Lower leg skin (tissue), 4 donors: ENCODE results near the gene GPR50. TPM values are rescaled to one million over a fixed set of nuclear protein-coding genes. Genes with fewer than 3 reads are reported as not detected.

Experiments used
- DNase-seq, 2 donors: peaks; one replicate each; pipeline ENCODE4 v3.0.0-alpha.2; 2019; ENCODE audit warnings: low spot score in 2 of 2
- H3K4me3 ChIP-seq: fragments of 200-600 bp; sonication (generic); 2 replicates; pipeline ENCODE4 v1.5.1; 2017; ENCODE audit warnings: mild to moderate bottlenecking, low read depth; ENCODE audit not compliant: poor library complexity, severe bottlenecking
- CTCF ChIP-seq, 3 donors: fragments of 450-650 bp; IDR thresholded peaks; one replicate each; pipeline ENCODE4 v1.5.1; 2016; ENCODE audit warnings: antibody characterized with exemption in 3 of 3, mild to moderate bottlenecking in 3 of 3, moderate library complexity in 2 of 3
- POLR2A ChIP-seq, 2 donors: fragments of 450-650 bp; IDR thresholded peaks; one replicate each; pipeline ENCODE4 v1.6.1; 2016 to 2017; ENCODE audit warnings: antibody characterized with exemption in 2 of 2, mild to moderate bottlenecking in 1 of 2, moderate library complexity in 1 of 2
- WGBS, 2 donors: methylation state at CpG; one replicate each; pipeline ENCODE4 v1.1.5; 2018; 5-methylcytosine and 5-hydroxymethylcytosine counted together
- intact Hi-C: fragments of 100-400 bp; cut with DNase I; formaldehyde crosslinking; loops from one replicate; pipeline ENCODE4 v1.15.0; 2023; ENCODE audit warnings: low total_unique reads
- total RNA-seq, 4 donors: library from RNA; depleted of rRNA; stranded (reverse); fragments of >200 nt; gene quantifications; one replicate each; pipeline ENCODE4 v1.1.0, GENCODE V29; 2016

The GPR50 gene
- total RNA-seq = under 1 TPM in 2 of 4 donors, not detected in 2; 0.23 to 0.25 TPM

DNA sequence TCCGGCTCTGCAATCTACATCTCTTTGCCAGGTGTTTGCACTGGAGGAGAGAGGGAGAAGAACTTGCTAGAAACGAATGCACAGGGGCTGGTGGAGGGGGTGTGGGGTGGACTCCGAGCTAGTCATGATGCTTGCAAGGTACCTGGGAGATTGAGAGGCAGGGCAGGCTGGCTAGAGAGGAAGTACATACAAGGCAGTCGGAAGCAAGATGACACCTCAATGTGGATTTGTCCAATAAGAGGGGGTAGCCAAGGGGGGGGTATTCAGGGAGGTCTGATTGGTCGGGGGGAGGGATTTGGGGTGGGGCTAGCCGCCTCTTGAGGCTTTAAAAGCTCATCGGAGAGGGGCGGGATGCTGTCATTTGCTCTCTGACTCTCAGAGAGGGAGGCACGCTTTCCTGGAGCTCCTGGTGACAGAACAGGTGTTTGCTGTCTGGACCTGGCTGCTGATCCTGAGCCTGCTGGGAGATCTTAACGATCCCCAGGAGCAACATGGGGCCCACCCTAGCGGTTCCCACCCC lies at the start of gene GPR50:
Gene GPR50 (plus strand): TSS at position 354 of the 520 bp plus-strand sequence. CDS start 138 bp downstream, at position 492.
- TF ChIP-seq POLR2A (IDR thresholded peaks at IDR 0.05) (no peak), CTCF (IDR thresholded peaks at IDR 0.05) (no peak)
- intact Hi-C loops = no loop called here
- no peak within 1 kb of the TSS for H3K4me3 ChIP-seq
- WGBS, 2 donors = 65 to 73% methylated on average over 5 to 11 of the region's 11 CpGs
- DNase-seq = no peak

DNA sequence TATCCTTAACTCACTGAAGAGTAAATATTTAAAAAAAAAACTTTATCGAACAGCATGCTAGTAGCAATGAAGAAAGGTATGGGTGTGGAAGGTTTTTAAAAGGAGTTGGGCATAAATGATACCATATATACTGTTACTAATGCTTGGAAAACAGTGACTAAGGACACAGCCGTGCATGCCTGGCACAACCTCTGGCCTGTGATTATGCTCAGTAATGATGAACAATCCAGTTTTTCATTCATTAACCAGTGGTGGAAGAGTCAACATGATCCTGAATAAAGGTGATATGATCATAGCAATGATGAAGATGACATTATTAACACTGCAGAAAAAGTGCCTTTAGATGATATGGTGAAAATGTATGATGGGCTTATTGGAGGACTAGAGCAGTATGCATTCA lies 43.9 kb upstream of the GPR50 start:
- no peak overlapping the region for H3K4me3 ChIP-seq
- TF ChIP-seq POLR2A (IDR thresholded peaks at IDR 0.05) (no peak), CTCF (IDR thresholded peaks at IDR 0.05) (no peak)
- intact Hi-C loops = no loop called here
- DNase-seq = no peak
- WGBS, 2 donors = 74 to 80% methylated on average over 2 of the region's 2 CpGs

GRCh38 chrX:151151665-151152267 lies 24.6 kb upstream of the GPR50 start:
- WGBS, 2 donors = 33 to 34% methylated on average over 8 of the region's 8 CpGs
- peak in 1 of 2 donors; percentile 16 for DNase-seq
- H3K4me3 ChIP-seq = no peak overlapping the region
- TF ChIP-seq CTCF (IDR thresholded peaks at IDR 0.05) (no peak), POLR2A (IDR thresholded peaks at IDR 0.05) (no peak)
- intact Hi-C loops = no loop called here

GRCh38 chrX:151153086-151153485 lies 23.3 kb upstream of the GPR50 start:
- TF ChIP-seq CTCF (IDR thresholded peaks at IDR 0.05) (no peak), POLR2A (IDR thresholded peaks at IDR 0.05) (no peak)
- WGBS, 2 donors = 3 to 23% methylated on average over 8 to 9 of the region's 9 CpGs
- no peak for DNase-seq
- no peak overlapping the region for H3K4me3 ChIP-seq
- intact Hi-C loops = no loop called here

DNA sequence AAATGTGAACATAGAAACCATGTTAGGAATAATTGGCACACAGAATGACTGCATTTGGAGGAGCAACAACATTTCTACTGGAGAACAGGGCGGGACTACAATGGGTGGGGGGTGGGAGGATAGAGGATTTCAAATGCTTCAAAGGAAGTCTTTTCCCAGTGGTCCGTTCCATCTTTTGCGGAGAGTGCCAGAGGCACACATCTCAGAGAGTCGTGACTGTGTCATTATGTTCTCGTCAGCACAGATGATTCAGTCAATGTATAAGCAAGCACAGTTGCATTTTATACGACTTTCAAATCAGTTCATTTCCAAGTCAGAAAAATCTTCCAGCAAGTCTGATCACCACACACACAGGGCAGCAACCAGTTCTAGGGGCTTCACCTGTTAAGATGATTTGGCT lies 22.7 kb upstream of the GPR50 start:
- WGBS, 2 donors = 11 to 25% methylated on average over 6 of the region's 6 CpGs
- intact Hi-C loops = no loop called here

More for the DNA sequence above, 22.7 kb upstream of the GPR50 start:
- no peak for DNase-seq
- no peak overlapping the region for H3K4me3 ChIP-seq
- TF ChIP-seq POLR2A (IDR thresholded peaks at IDR 0.05) (no peak), CTCF (IDR thresholded peaks at IDR 0.05) (no peak)
